ENCODE data around the gene KCNQ1.

GRCh38 chr11:2651826-2652271, 207.0 kb downstream of the KCNQ1 start:
- TF ChIP-seq CTCF (IDR thresholded peaks at IDR 0.05): no peak
- no peak for TF ChIP-seq EP300 (IDR thresholded peaks at IDR 0.05)
- TF ChIP-seq POLR2A (IDR thresholded peaks at IDR 0.05): no peak
